Keratinocyte (primary cell): ENCODE data around the gene SLC43A3. TPM values are rescaled to one million over a fixed set of nuclear protein-coding genes. Genes with fewer than 3 reads are reported as not detected.

Experiments
- DNase-seq: peaks from one replicate; pipeline ENCODE4 v3.0.0-alpha.2; 2011; ENCODE audit warnings: low read depth, missing footprints, low spot score
- FAIRE-seq: peaks from 2 replicates; lab custom pipeline; 2011; peaks lifted over from hg19 to GRCh38; lab: Jason Lieb, UNC
- H2AFZ ChIP-seq: 2 replicates; pipeline ENCODE4 v1.6.0; 2012; ENCODE audit warnings: low read length, control low read depth, inconsistent platforms; ENCODE audit not compliant: control insufficient read depth
- H3K27ac ChIP-seq: 2 replicates; pipeline ENCODE4 v1.5.1; 2011; ENCODE audit warnings: low read length; ENCODE audit not compliant: control insufficient read depth, insufficient read depth
- H3K27me3 ChIP-seq: 3 replicates; pipeline ENCODE4 v1.6.0; 2011; ENCODE audit warnings: low read length; ENCODE audit not compliant: control insufficient read depth, insufficient read depth; ENCODE audit errors: extremely low read depth
- H3K36me3 ChIP-seq, 2 experiments: 2 replicates in 1 of 2; 3 replicates in 1 of 2; pipeline ENCODE4 v1.5.1; 2011; ENCODE audit warnings: low read length in 2 of 2, mild to moderate bottlenecking in 1 of 2; ENCODE audit not compliant: control insufficient read depth in 2 of 2, insufficient read depth in 2 of 2; ENCODE audit errors: extremely low read depth in 1 of 2
- H3K4me1 ChIP-seq: 3 replicates; pipeline ENCODE4 v1.5.1; 2011; ENCODE audit warnings: low read length; ENCODE audit not compliant: control insufficient read depth, insufficient read depth; ENCODE audit errors: extremely low read depth
- H3K4me2 ChIP-seq: 3 replicates; pipeline ENCODE4 v1.6.0; 2011; ENCODE audit warnings: low read depth, low read length; ENCODE audit not compliant: control insufficient read depth, insufficient read depth; ENCODE audit errors: extremely low read depth
- H3K4me3 ChIP-seq, 3 experiments: fragments of 200-600 bp in 1 of 3; sonication (generic) in 1 of 3; 2 replicates in 2 of 3; 3 replicates in 1 of 3; pipeline ENCODE4 v1.5.1; 2011 to 2016; ENCODE audit warnings: low read length in 3 of 3, mild to moderate bottlenecking in 3 of 3, control low read depth in 2 of 3, inconsistent platforms in 1 of 3, low read depth in 1 of 3, mixed read lengths in 1 of 3, mixed run types in 1 of 3, moderate library complexity in 1 of 3; ENCODE audit not compliant: control insufficient read depth in 2 of 3, insufficient read depth in 2 of 3; ENCODE audit errors: extremely low read depth in 1 of 3
- H3K79me2 ChIP-seq: 2 replicates; pipeline ENCODE4 v1.6.0; 2012; ENCODE audit warnings: low read length; ENCODE audit not compliant: control insufficient read depth, insufficient read depth
- H3K9ac ChIP-seq: 3 replicates; pipeline ENCODE4 v1.6.0; 2011; ENCODE audit warnings: low read length; ENCODE audit not compliant: control insufficient read depth, insufficient read depth; ENCODE audit errors: extremely low read depth
- H3K9me1 ChIP-seq: 3 replicates; pipeline ENCODE4 v1.6.0; 2011; ENCODE audit warnings: low read length; ENCODE audit not compliant: control insufficient read depth, insufficient read depth; ENCODE audit errors: extremely low read depth
- H3K9me3 ChIP-seq: 2 replicates; pipeline ENCODE4 v1.5.1; 2012; ENCODE audit warnings: low read depth, low read length; ENCODE audit not compliant: control insufficient read depth
- H4K20me1 ChIP-seq: 3 replicates; pipeline ENCODE4 v1.6.0; 2011; ENCODE audit warnings: low read length; ENCODE audit not compliant: control insufficient read depth, insufficient read depth; ENCODE audit errors: extremely low read depth
- CTCF ChIP-seq, 3 experiments: IDR thresholded peaks in 1 of 3; conservative IDR thresholded peaks in 1 of 3; optimal IDR thresholded peaks in 1 of 3; 2 replicates in 2 of 3; 3 replicates in 1 of 3; pipeline versions ENCODE3 to v1.5.1; 2011; ENCODE audit warnings: low read length in 3 of 3, mild to moderate bottlenecking in 3 of 3, moderate library complexity in 2 of 3, control low read depth in 1 of 3, inconsistent platforms in 1 of 3; ENCODE audit not compliant: insufficient read depth in 2 of 3; ENCODE audit errors: extremely low read depth in 1 of 3
- EZH2 ChIP-seq: IDR thresholded peaks from one replicate; pipeline ENCODE4 v1.6.1; 2012; ENCODE audit warnings: inconsistent platforms, mild to moderate bottlenecking, low read length, moderate library complexity
- dilution Hi-C: fragments of 300-500 bp; cut with MboI; formaldehyde crosslinking; loops from one replicate; pipeline ENCODE4 v1.7.0; 2020; ENCODE audit warnings: low sequenced_read_pairs; ENCODE audit not compliant: extremely low pct_ligation_motif_present
- polyA plus RNA-seq, 5 experiments: library from polyadenylated mRNA; depleted of rRNA in 3 of 5; stranded (reverse) in 3 of 5; stranded (forward) in 1 of 5; unstranded in 1 of 5; fragments of >200 nt; gene quantifications; 1 replicate in 1 of 5; 2 replicates in 3 of 5; 3 replicates in 1 of 5; pipeline versions ENCODE4 v1.2.1 to v1.2.3, GENCODE V29; 2011 to 2012; ENCODE audit warnings: missing spikeins in 2 of 5, low read depth in 1 of 5, low replicate concordance in 1 of 5

Gene SLC43A3
- polyA plus RNA-seq, 1 donor (not counting 4 experiments of a cell fraction or from before 2014, with no cell fraction given) = 48.1 TPM

- H3K4me3 ChIP-seq = no peak overlapping the region
- H3K79me2 ChIP-seq = no peaks in the 10 kb centered on the region
- H3K27ac ChIP-seq = no peak overlapping the region
- dilution Hi-C loops = no loop called here
- DNase-seq (no peak), FAIRE-seq (no peak)
- no peaks in the 10 kb centered on the region for H3K27me3 ChIP-seq
- no peaks in the 10 kb centered on the region for H3K36me3 ChIP-seq
- no peaks in the 10 kb centered on the region for H3K9me3 ChIP-seq
- no peak overlapping the region for H2AFZ ChIP-seq
- no peak overlapping the region for H3K4me2 ChIP-seq
- H3K9ac ChIP-seq = no peak overlapping the region
- no peaks in the 10 kb centered on the region for H3K9me1 ChIP-seq
- no peaks in the 10 kb centered on the region for H4K20me1 ChIP-seq
- peaks cover 8% of the 10 kb centered on the region for H3K4me1 ChIP-seq
- TF ChIP-seq EZH2 (no peak), CTCF (optimal IDR thresholded peaks at IDR 0.05 in 1 of 3, IDR thresholded peaks at IDR 0.05 in 1 of 3, conservative IDR thresholded peaks at IDR 0.05 in 1 of 3; ENCODE audit: extremely low read depth in 1 of 3, insufficient read depth in 2 of 3, low read length in 3 of 3) (no peak)
These were observed 34.7 kb downstream of the SLC43A3 start for GRCh38 chr11:57392066-57392762.

GRCh38 chr11:57391539-57391938 lies 35.4 kb downstream of the SLC43A3 start:
- Histone ChIP-seq H3K36me3 (no peaks in the 10 kb centered on the region), H3K79me2 (no peaks in the 10 kb centered on the region), H3K27me3 (no peaks in the 10 kb centered on the region), H3K9me1 (no peaks in the 10 kb centered on the region), H3K27ac (no peak overlapping the region), H3K9ac (no peak overlapping the region), H3K4me2 (no peak overlapping the region), H3K9me3 (no peaks in the 10 kb centered on the region), H3K4me3 (no peak overlapping the region), H2AFZ (no peak overlapping the region), H4K20me1 (no peaks in the 10 kb centered on the region), H3K4me1 (peaks cover 8% of the 10 kb centered on the region)
- dilution Hi-C loops = no loop called here
- DNase-seq (no peak), FAIRE-seq (no peak)
- TF ChIP-seq EZH2 (no peak), CTCF (optimal IDR thresholded peaks at IDR 0.05 in 1 of 3, IDR thresholded peaks at IDR 0.05 in 1 of 3, conservative IDR thresholded peaks at IDR 0.05 in 1 of 3; ENCODE audit: extremely low read depth in 1 of 3, insufficient read depth in 2 of 3, low read length in 3 of 3) (no peak)
